Measurements from ENCODE around the gene TAF11L5. TPM values are rescaled to one million over a fixed set of nuclear protein-coding genes. Genes with fewer than 3 reads are reported as not detected.

The TAF11L5 gene
- total and polyA plus RNA-seq, 2 of the 4 experiments (the other 2 are of a cell fraction) = not detected

GRCh38 chr5:17481378-17481777, 43.7 kb upstream of the TAF11L5 start:
- POLR2A ChIA-PET (ENCODE audit: unreplicated experiment) = no interaction called here
- no peak overlapping the region for H3K18ac ChIP-seq (ENCODE audit: low read depth, low read length)
- no peaks in the 10 kb centered on the region for H3K36me3 ChIP-seq (ENCODE audit: control insufficient read depth, insufficient read depth, low read length)
- no peak overlapping the region for H2AK9ac ChIP-seq (replicated peaks; ENCODE audit: low read depth, low read length, poor library complexity)
- no peak overlapping the region for H3K4me2 ChIP-seq (ENCODE audit: low read depth, low read length)
- H2BK20ac ChIP-seq (ENCODE audit: low read depth, low read length) = no peak overlapping the region
- BruUV-seq (replicated peaks) = no TSS peak
- no peak overlapping the region for H3K9ac ChIP-seq (ENCODE audit: low read depth, low read length)
- no peak overlapping the region for H2AFZ ChIP-seq (replicated peaks; ENCODE audit: low read length, poor library complexity)
- no peaks in the 10 kb centered on the region for H3K9me1 ChIP-seq (ENCODE audit: insufficient read depth, low read length)
- H4K8ac ChIP-seq (ENCODE audit: low read depth in 2 of 2, low read length in 2 of 2) = no peak overlapping the region
- no peaks in the 10 kb centered on the region for H4K20me1 ChIP-seq (ENCODE audit: insufficient read depth, low read length)
- no peak overlapping the region for H2BK5ac ChIP-seq (ENCODE audit: low read depth, low read length, poor library complexity, severe bottlenecking)
- H3K56ac ChIP-seq (ENCODE audit: extremely low read depth, insufficient read depth, low read length) = no peak overlapping the region
- H3K79me1 ChIP-seq (ENCODE audit: low read depth in 1 of 2, low read length in 2 of 2) = no peaks in the 10 kb centered on the region
- in situ Hi-C loops (cut with MboI; ENCODE audit: low sequenced_read_pairs) = no loop called here
- H3K9me3 ChIP-seq (ENCODE audit: control insufficient read depth, insufficient read depth, low read length) = no peaks in the 10 kb centered on the region
- no peak overlapping the region for H2BK15ac ChIP-seq (ENCODE audit: low read depth, low read length)
- H3K27me3 ChIP-seq (ENCODE audit: control insufficient read depth, insufficient read depth, low read length) = peaks cover 8% of the 10 kb centered on the region
- no peak overlapping the region for H3K23ac ChIP-seq (ENCODE audit: low read depth, low read length)
- no peak overlapping the region for H3K27ac ChIP-seq (ENCODE audit: insufficient read depth, low read length)
- WGBS, 2 experiments (ENCODE audit: extremely low coverage in 2 of 2, insufficient read length in 1 of 2) = no CpG with 5 or more reads among the region's 4 CpGs
- intact Hi-C loops (cut with micrococcal nuclease) = no loop called here
- no peaks in the 10 kb centered on the region for H3K4me1 ChIP-seq (ENCODE audit: control insufficient read depth, insufficient read depth, low read length)
- ATAC-seq (ENCODE audit: low read depth) = no peak
- H2AK5ac ChIP-seq (ENCODE audit: low read depth, low read length) = no peak overlapping the region
- no peak overlapping the region for H3K4ac ChIP-seq (ENCODE audit: low read depth, low read length)
- no peak overlapping the region for H3K4me3 ChIP-seq (ENCODE audit: insufficient read depth, low read depth, low read length)
- no peak overlapping the region for H3K14ac ChIP-seq (replicated peaks; ENCODE audit: low read depth, low read length)
- CTCF ChIA-PET = interaction anchor here (0.6 kb wide), 3 partner anchors 102 to 333 kb away, joined by 3 read pairs; no protein-coding TSS in a partner anchor
- dilution Hi-C loops (cut with HindIII; ENCODE audit: low sequenced_read_pairs, unreplicated experiment) = no loop called here
- TF ChIP-seq MXI1 (IDR thresholded peaks at IDR 0.05; ENCODE audit: borderline replicate concordance, low read depth, low read length) = no peak
- TF ChIP-seq, protein P1, sequence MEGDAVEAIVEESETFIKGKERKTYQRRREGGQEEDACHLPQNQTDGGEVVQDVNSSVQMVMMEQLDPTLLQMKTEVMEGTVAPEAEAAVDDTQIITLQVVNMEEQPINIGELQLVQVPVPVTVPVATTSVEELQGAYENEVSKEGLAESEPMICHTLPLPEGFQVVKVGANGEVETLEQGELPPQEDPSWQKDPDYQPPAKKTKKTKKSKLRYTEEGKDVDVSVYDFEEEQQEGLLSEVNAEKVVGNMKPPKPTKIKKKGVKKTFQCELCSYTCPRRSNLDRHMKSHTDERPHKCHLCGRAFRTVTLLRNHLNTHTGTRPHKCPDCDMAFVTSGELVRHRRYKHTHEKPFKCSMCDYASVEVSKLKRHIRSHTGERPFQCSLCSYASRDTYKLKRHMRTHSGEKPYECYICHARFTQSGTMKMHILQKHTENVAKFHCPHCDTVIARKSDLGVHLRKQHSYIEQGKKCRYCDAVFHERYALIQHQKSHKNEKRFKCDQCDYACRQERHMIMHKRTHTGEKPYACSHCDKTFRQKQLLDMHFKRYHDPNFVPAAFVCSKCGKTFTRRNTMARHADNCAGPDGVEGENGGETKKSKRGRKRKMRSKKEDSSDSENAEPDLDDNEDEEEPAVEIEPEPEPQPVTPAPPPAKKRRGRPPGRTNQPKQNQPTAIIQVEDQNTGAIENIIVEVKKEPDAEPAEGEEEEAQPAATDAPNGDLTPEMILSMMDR (conservative IDR thresholded peaks at IDR 0.05; ENCODE audit: low read depth, low read length) = no peak
- TF ChIP-seq USF2 (IDR thresholded peaks at IDR 0.05; ENCODE audit: low read depth, low read length) = no peak
- no peak for TF ChIP-seq CEBPB (IDR thresholded peaks at IDR 0.05; ENCODE audit: low read depth, low read length)
- no peak for TF ChIP-seq RAD21 (IDR thresholded peaks at IDR 0.05; ENCODE audit: low read length)
- TF ChIP-seq RCOR1 (IDR thresholded peaks at IDR 0.05; ENCODE audit: insufficient replicate concordance, low read length) = no peak
- TF ChIP-seq FOS (IDR thresholded peaks at IDR 0.05; ENCODE audit: low read depth, low read length) = no peak
- TF ChIP-seq NFE2L2 (IDR thresholded peaks at IDR 0.05; ENCODE audit: low read depth, low read length) = no peak
- TF ChIP-seq MAZ (IDR thresholded peaks at IDR 0.05; ENCODE audit: borderline replicate concordance, low read depth, low read length) = no peak
- H2BK120ac ChIP-seq (ENCODE audit: low read depth, low read length) = no peak overlapping the region
- no peak overlapping the region for H4K5ac ChIP-seq (ENCODE audit: low read depth, low read length)
- no peak overlapping the region for H4K91ac ChIP-seq (ENCODE audit: insufficient read depth, low read depth, low read length)
- DNase-seq = no peak

Measured in IMR-90 (cell line).